B cell (primary cell): ENCODE data around the gene ATP10B. TPM values are rescaled to one million over a fixed set of nuclear protein-coding genes. Genes with fewer than 3 reads are reported as not detected.

Experiments
- ATAC-seq: fragments of 200-7000 bp; cut with Tn5 transposase; one replicate; pipeline ENCODE4 v1.10.0; 2021; ENCODE audit warnings: low read depth, mild to moderate bottlenecking, moderate number of reproducible peaks, moderate library complexity
- CTCF ChIA-PET: fragments of 350-600 bp; sonication (Branson Sonifier 250); formaldehyde crosslinking; loops from one replicate; lab custom pipeline; 2021; ENCODE audit warnings: antibody characterized with exemption, inconsistent platforms; lab: Charles Lee
- POLR2A ChIA-PET: fragments of 350-600 bp; sonication (Branson Sonifier 250); formaldehyde crosslinking; loops from one replicate; lab custom pipeline; 2021; ENCODE audit warnings: antibody characterized with exemption; lab: Charles Lee
- DNase-seq: peaks from one replicate; pipeline ENCODE4 v3.0.0; 2013
- H2AFZ ChIP-seq: 2 replicates; pipeline ENCODE4 v1.6.1; 2012; ENCODE audit warnings: mild to moderate bottlenecking, low read depth, low read length; ENCODE audit not compliant: insufficient read depth, poor library complexity, severe bottlenecking
- H3K27ac ChIP-seq, 2 donors: 1 replicate in 1 of 2; 2 replicates in 1 of 2; pipeline ENCODE4 v1.5.1; 2012 to 2013; ENCODE audit warnings: low read length in 2 of 2, mild to moderate bottlenecking in 2 of 2, moderate library complexity in 1 of 2
- H3K27me3 ChIP-seq, 4 experiments: fragments of 200-600 bp in 1 of 4; sonication (generic) in 1 of 4; replicated peaks in 1 of 4; 1 replicate in 2 of 4; 2 replicates in 2 of 4; pipeline versions ENCODE4 v1.6.1 to v1.7.0; 2013 to 2016; ENCODE audit warnings: low read length in 3 of 4, mild to moderate bottlenecking in 2 of 4, mixed read lengths in 1 of 4, moderate library complexity in 1 of 4; ENCODE audit not compliant: insufficient read depth in 4 of 4, control insufficient read depth in 3 of 4; ENCODE audit errors: control extremely low read depth in 1 of 4
- H3K36me3 ChIP-seq, 2 experiments: replicated peaks in 1 of 2; 1 replicate in 1 of 2; 2 replicates in 1 of 2; pipeline versions ENCODE4 v1.6.1 to v1.7.1; 2013; ENCODE audit warnings: low read length in 1 of 2; ENCODE audit not compliant: insufficient read depth in 2 of 2, control insufficient read depth in 1 of 2; ENCODE audit errors: control extremely low read depth in 1 of 2, extremely low read depth in 1 of 2
- H3K4me1 ChIP-seq, 2 donors: fragments of 200-600 bp in 1 of 2; sonication (generic) in 1 of 2; 1 replicate in 1 of 2; 2 replicates in 1 of 2; pipeline versions ENCODE4 v1.5.1 to v1.6.1; 2013 to 2017; ENCODE audit warnings: low read length in 2 of 2; ENCODE audit not compliant: control insufficient read depth in 2 of 2, insufficient read depth in 2 of 2
- H3K4me2 ChIP-seq: replicated peaks from 2 replicates; pipeline ENCODE3; 2012; ENCODE audit warnings: mild to moderate bottlenecking, low read depth, low read length; ENCODE audit not compliant: poor library complexity, severe bottlenecking
- H3K4me3 ChIP-seq, 5 experiments: fragments of 200-600 bp in 1 of 5; sonication (generic) in 1 of 5; 1 replicate in 3 of 5; 2 replicates in 2 of 5; pipeline versions ENCODE4 v1.5.1 to v1.7.0; 2011 to 2016; ENCODE audit warnings: low read length in 4 of 5, mild to moderate bottlenecking in 4 of 5, low read depth in 2 of 5, control low read depth in 1 of 5, moderate library complexity in 1 of 5; ENCODE audit not compliant: insufficient read depth in 1 of 5; ENCODE audit errors: control extremely low read depth in 1 of 5, extremely low read depth in 1 of 5
- H3K79me2 ChIP-seq: fragments of 200-600 bp; sonication (generic); one replicate; pipeline ENCODE4 v1.6.0; 2016; ENCODE audit warnings: low read length; ENCODE audit not compliant: control insufficient read depth, insufficient read depth
- H3K9ac ChIP-seq: fragments of 200-600 bp; sonication (generic); 2 replicates; pipeline ENCODE4 v1.6.1; 2017; ENCODE audit warnings: mild to moderate bottlenecking, low read length, moderate library complexity
- H3K9me3 ChIP-seq, 3 donors: one replicate each; pipeline versions ENCODE4 v1.6.1 to v1.7.1; 2013; ENCODE audit warnings: low read length in 2 of 3; ENCODE audit not compliant: control insufficient read depth in 2 of 3, insufficient read depth in 1 of 3; ENCODE audit errors: control extremely low read depth in 1 of 3
- H4K20me1 ChIP-seq: 2 replicates; pipeline ENCODE4 v1.6.0; 2012; ENCODE audit warnings: mild to moderate bottlenecking, low read length; ENCODE audit not compliant: insufficient read depth, control insufficient read depth, poor library complexity, severe bottlenecking
- H3K27ac Mint-ChIP-seq: one replicate; pipeline ENCODE4 v1.8.0; 2021; ENCODE audit warnings: mixed read lengths
- H3K27me3 Mint-ChIP-seq: one replicate; pipeline ENCODE4 v1.8.0; 2021; ENCODE audit warnings: mixed read lengths
- H3K4me1 Mint-ChIP-seq: one replicate; pipeline ENCODE4 v1.8.0; 2021; ENCODE audit warnings: mixed read lengths
- H3K4me3 Mint-ChIP-seq: one replicate; pipeline ENCODE4 v1.8.0; 2021; ENCODE audit warnings: mixed read lengths
- H3K9me3 Mint-ChIP-seq: one replicate; pipeline ENCODE4 v1.8.0; 2022; ENCODE audit warnings: mixed read lengths; ENCODE audit not compliant: insufficient read depth
- CTCF ChIP-seq: fragments of 200-600 bp; IDR thresholded peaks from one replicate; pipeline ENCODE4 v1.8.0; 2022; ENCODE audit warnings: antibody characterized with exemption, mild to moderate bottlenecking
- EZH2 ChIP-seq: IDR thresholded peaks from 2 replicates; pipeline ENCODE4 v1.6.1; 2012; ENCODE audit warnings: borderline replicate concordance, low read depth, mild to moderate bottlenecking, moderate library complexity, low read length; ENCODE audit not compliant: insufficient read depth, poor library complexity, severe bottlenecking
- WGBS: methylation state at CpG from one replicate; pipeline ENCODE4 v1.1.5; 2013; ENCODE audit warnings: missing lambda C conversion rate; ENCODE audit not compliant: insufficient coverage; 5-methylcytosine and 5-hydroxymethylcytosine counted together
- intact Hi-C: fragments of 100-400 bp; cut with micrococcal nuclease; formaldehyde crosslinking; loops from one replicate; pipeline ENCODE4 v1.10.0; 2022
- polyA plus RNA-seq: library from polyadenylated mRNA; depleted of rRNA; stranded (reverse); fragments of >200 nt; gene quantifications from 2 replicates; pipeline ENCODE4 v1.2.3, GENCODE V29; 2012
- total RNA-seq, 2 donors: library from RNA; stranded (reverse); fragments of 120-200 nt in 1 of 2; gene quantifications; 1 replicate in 1 of 2; 2 replicates in 1 of 2; pipeline versions ENCODE4 v1.2.3 to v1.2.4, GENCODE V29; 2013 to 2022

ATP10B gene
- total and polyA plus RNA-seq, 2 donors (not counting 1 experiment from before 2014, with no cell fraction given): not detected

GRCh38 chr5:160749682-160750081 is 102.3 kb downstream of the ATP10B start:
- TF ChIP-seq EZH2: no peak
- TF ChIP-seq CTCF: no peak
- Histone ChIP-seq H3K9ac (no peak overlapping the region), H3K79me2 (no peaks in the 10 kb centered on the region), H3K36me3 (no peaks in the 10 kb centered on the region), H3K27me3 (no peaks in the 10 kb centered on the region), H3K4me2 (no peak overlapping the region), H3K27ac (no peak overlapping the region), H2AFZ (no peak overlapping the region), H3K9me3 (no peaks in the 10 kb centered on the region), H3K4me3 (no peak overlapping the region), H4K20me1 (no peaks in the 10 kb centered on the region), H3K4me1 (no peaks in the 10 kb centered on the region)
- no peak overlapping the region for H3K4me3 Mint-ChIP-seq
- 67% methylated on average over 1 of the region's 5 CpGs for WGBS
- no peak for ATAC-seq
- DNase-seq: no peak
- no peak overlapping the region for H3K27ac Mint-ChIP-seq
- H3K27me3 Mint-ChIP-seq: peaks cover 8% of the 10 kb centered on the region
- no peaks in the 10 kb centered on the region for H3K9me3 Mint-ChIP-seq
- ChIA-PET CTCF (no interaction called here), POLR2A (no interaction called here)
- H3K4me1 Mint-ChIP-seq: no peaks in the 10 kb centered on the region
- intact Hi-C loops: no loop called here

GRCh38 chr5:160749026-160749425 is 103.0 kb downstream of the ATP10B start:
- Histone ChIP-seq H3K27ac (no peak overlapping the region), H3K9ac (no peak overlapping the region), H3K4me2 (no peak overlapping the region), H3K4me3 (no peak overlapping the region), H3K36me3 (no peaks in the 10 kb centered on the region), H2AFZ (no peak overlapping the region), H3K9me3 (no peaks in the 10 kb centered on the region), H3K79me2 (no peaks in the 10 kb centered on the region), H3K27me3 (no peaks in the 10 kb centered on the region), H3K4me1 (no peaks in the 10 kb centered on the region), H4K20me1 (no peaks in the 10 kb centered on the region)
- POLR2A ChIA-PET: no interaction called here
- intact Hi-C loops: no loop called here
- no peak for TF ChIP-seq EZH2
- no peak for TF ChIP-seq CTCF
- Mint-ChIP-seq H3K27ac (no peak overlapping the region), H3K27me3 (peaks cover 8% of the 10 kb centered on the region), H3K4me1 (no peaks in the 10 kb centered on the region), H3K9me3 (no peaks in the 10 kb centered on the region), H3K4me3 (no peak overlapping the region)
- CTCF ChIA-PET: no interaction called here
- 94% methylated on average over 3 of the region's 3 CpGs for WGBS
- DNase-seq (no peak), ATAC-seq (no peak)
